ENCODE measurements around the gene BICRAL.
"Not testable (repeated sequence)": the region's sequence is repeated elsewhere in the genome, so short reads cannot be mapped to it uniquely, and the experiment has no call there.

BICRAL gene

GRCh38 chr6:42877695-42878094 lies 95.8 kb downstream of the BICRAL start:
- Histone ChIP-seq H3K4me3 (ENCODE audit: low read length) (no peak overlapping the region), H3K4me2 (ENCODE audit: low read length) (no peak overlapping the region), H3K9ac (ENCODE audit: low read length) (no peak overlapping the region), H3K4me1 (ENCODE audit: low read length) (peaks cover 9% of the 10 kb centered on the region), H3K27ac (ENCODE audit: low read length) (no peak overlapping the region), H3K36me3 (replicated peaks; ENCODE audit: low read depth, low read length) (peaks cover 6% of the 10 kb centered on the region), H3K79me2 (ENCODE audit: low read length) (peaks cover 31% of the 10 kb centered on the region), H2AFZ (ENCODE audit: low read depth, low read length) (peak overlapping the region; percentile 79), H3K27me3 (ENCODE audit: low read depth, low read length) (no peaks in the 10 kb centered on the region), H3K9me3 (ENCODE audit: insufficient read depth, low read length) (no peaks in the 10 kb centered on the region), H4K20me1 (ENCODE audit: insufficient read depth, low read length) (no peaks in the 10 kb centered on the region; the same call in 1 of the 2 replicates)
- TF ChIP-seq CTCF (IDR thresholded peaks at IDR 0.05; ENCODE audit: low read depth, low read length) (no peak), EZH2phosphoT487 (IDR thresholded peaks at IDR 0.05; ENCODE audit: low read depth) (no peak)

DNA sequence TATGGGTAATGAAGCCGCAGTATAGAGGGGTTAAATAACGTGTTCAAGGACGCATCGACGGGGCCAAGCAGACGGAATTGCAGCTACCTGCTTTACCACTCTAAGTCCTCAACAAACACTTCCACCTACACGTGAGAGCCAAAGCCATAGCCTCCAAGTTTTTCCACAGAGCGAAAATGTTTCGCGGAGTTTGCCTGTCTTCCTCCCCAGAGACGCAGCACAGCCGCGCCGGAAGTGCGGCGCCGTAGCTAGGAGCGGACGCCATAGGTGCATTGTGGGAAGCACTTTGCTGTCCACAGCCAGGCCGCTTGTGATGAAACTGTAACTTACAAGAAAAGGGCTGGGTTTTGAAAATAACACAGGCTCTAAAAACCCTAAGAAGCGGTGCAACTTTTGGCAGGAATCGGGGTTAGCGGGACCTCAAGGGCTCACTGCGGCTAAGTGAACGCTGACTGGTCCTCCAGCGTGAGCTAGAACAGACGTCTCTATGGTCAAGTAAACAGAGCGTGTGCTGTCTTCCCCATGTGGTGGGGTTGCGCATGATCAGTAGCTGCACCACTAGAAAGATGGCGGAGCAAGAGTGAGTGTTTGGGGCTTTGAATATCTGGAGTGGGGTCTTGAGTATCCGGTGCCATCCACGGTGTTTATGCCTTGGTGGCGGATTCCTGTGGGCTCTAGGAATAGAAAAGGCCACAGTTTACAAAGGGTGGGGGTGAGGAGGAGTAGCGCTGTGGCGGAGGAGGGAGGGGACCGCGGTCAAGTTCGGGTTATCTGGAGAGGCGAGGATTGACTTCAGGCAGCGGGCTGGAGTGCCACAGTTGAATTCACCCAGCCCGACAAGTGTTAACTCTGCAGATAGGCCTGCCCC lies 97.8 kb downstream of the BICRAL start, which contains the start of gene RPL7L1:
TSS of gene RPL7L1 (plus strand) at position 245 of the 868 bp plus-strand sequence. CDS start at position 540, 295 bp downstream.
- Histone ChIP-seq H3K9me3 (ENCODE audit: insufficient read depth, low read length) (no peaks in the 10 kb centered on the region), H3K79me2 (ENCODE audit: low read length) (peaks cover 50% of the 10 kb centered on the region), H2AFZ (ENCODE audit: low read depth, low read length) (peak within 1 kb of the TSS; percentile 85), H3K27ac (ENCODE audit: low read length) (peak within 1 kb of the TSS; percentile 82), H3K4me1 (ENCODE audit: low read length) (peaks cover 9% of the 10 kb centered on the region), H3K4me3 (ENCODE audit: low read length) (peak within 1 kb of the TSS; percentile 79), H3K36me3 (replicated peaks; ENCODE audit: low read depth, low read length) (peaks cover 25% of the 10 kb centered on the region), H3K9ac (ENCODE audit: low read length) (peak within 1 kb of the TSS; percentile 83), H4K20me1 (ENCODE audit: insufficient read depth, low read length) (peaks cover 6% of the 10 kb centered on the region; the same call in 1 of the 2 replicates), H3K27me3 (ENCODE audit: low read depth, low read length) (no peaks in the 10 kb centered on the region), H3K4me2 (ENCODE audit: low read length) (peak within 1 kb of the TSS; percentile 84)
- TF ChIP-seq CTCF (IDR thresholded peaks at IDR 0.05; ENCODE audit: low read depth, low read length) (no peak), EZH2phosphoT487 (IDR thresholded peaks at IDR 0.05; ENCODE audit: low read depth) (no peak)

DNA sequence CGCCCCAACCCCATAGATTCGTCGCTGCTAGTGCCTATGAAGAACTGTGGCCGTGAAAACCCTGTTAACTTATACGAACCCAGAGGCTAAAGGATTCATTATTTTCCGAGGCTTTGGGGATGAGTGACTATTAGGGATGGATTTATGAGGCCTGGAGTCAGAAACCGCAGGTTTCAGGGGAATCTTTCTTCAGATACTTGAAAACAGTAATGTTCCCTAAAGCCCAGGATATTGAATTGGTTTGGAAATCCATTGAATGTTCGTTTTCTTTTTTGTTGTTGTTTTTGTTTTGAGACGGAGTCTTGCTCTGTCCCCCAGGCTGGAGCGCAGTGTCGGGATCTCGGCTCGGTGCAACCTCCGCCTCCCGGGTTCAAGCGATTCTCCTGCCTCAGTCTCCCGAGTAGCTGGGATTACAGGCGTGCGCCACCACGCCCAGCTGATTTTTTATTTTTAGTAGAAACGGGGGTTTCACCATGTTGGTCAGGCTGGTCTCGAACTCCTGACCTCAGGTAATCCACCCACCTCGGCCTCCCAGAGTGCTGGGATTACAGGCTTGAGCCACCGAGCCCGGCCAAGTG lies 98.5 kb downstream of the BICRAL start:
- H3K79me2 ChIP-seq (ENCODE audit: low read length): peaks cover 54% of the 10 kb centered on the region
- not testable (repeated sequence) for H4K20me1 ChIP-seq (ENCODE audit: insufficient read depth, low read length); H3K9me3 ChIP-seq (ENCODE audit: insufficient read depth, low read length); H2AFZ ChIP-seq (ENCODE audit: low read depth, low read length); H3K4me1 ChIP-seq (ENCODE audit: low read length); H3K27me3 ChIP-seq (ENCODE audit: low read depth, low read length)
- peak overlapping the region; percentile 84 for H3K4me2 ChIP-seq (ENCODE audit: low read length)
- peak overlapping the region; percentile 79 for H3K4me3 ChIP-seq (ENCODE audit: low read length)
- peak overlapping the region; percentile 82 for H3K27ac ChIP-seq (ENCODE audit: low read length)
- peak overlapping the region; percentile 83 for H3K9ac ChIP-seq (ENCODE audit: low read length)
- H3K36me3 ChIP-seq (replicated peaks; ENCODE audit: low read depth, low read length): peaks cover 30% of the 10 kb centered on the region

GRCh38 chr6:42880871-42881270 lies 99.0 kb downstream of the BICRAL start:
- H3K4me2 ChIP-seq (ENCODE audit: low read length): peak overlapping the region; percentile 84
- peaks cover 60% of the 10 kb centered on the region for H3K79me2 ChIP-seq (ENCODE audit: low read length)
- not testable (repeated sequence) for H3K9me3 ChIP-seq (ENCODE audit: insufficient read depth, low read length); H2AFZ ChIP-seq (ENCODE audit: low read depth, low read length); H3K4me1 ChIP-seq (ENCODE audit: low read length); H4K20me1 ChIP-seq (ENCODE audit: insufficient read depth, low read length); H3K27me3 ChIP-seq (ENCODE audit: low read depth, low read length)
- peak overlapping the region; percentile 79 for H3K4me3 ChIP-seq (ENCODE audit: low read length)
- 0 out of 2 replicates have a peak overlapping the region, but pooled peaks have one; percentile 82 for H3K27ac ChIP-seq (ENCODE audit: low read length)
- H3K9ac ChIP-seq (ENCODE audit: low read length): peak overlapping the region; percentile 83
- H3K36me3 ChIP-seq (replicated peaks; ENCODE audit: low read depth, low read length): peaks cover 35% of the 10 kb centered on the region

DNA sequence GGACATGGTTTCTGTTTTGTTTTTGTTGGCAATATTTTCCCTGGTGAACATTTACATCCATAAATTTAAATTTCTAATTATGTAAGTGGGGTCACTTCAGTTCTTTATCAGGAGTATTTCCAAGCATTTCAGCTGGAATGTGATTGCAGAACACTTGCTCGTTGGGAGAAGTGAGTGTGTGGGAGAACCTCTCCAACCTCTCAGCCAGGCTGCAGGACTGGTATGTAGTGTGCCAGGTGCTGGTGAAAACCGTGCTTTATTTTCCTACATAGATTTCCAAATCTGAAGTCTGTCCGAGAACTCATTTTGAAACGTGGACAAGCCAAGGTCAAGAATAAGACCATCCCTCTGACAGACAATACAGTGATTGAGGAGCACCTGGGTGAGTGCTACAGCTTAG lies 103.8 kb downstream of the BICRAL start:
- peaks cover 6% of the 10 kb centered on the region; the same call in 1 of the 2 replicates for H4K20me1 ChIP-seq (ENCODE audit: insufficient read depth, low read length)

DNA sequence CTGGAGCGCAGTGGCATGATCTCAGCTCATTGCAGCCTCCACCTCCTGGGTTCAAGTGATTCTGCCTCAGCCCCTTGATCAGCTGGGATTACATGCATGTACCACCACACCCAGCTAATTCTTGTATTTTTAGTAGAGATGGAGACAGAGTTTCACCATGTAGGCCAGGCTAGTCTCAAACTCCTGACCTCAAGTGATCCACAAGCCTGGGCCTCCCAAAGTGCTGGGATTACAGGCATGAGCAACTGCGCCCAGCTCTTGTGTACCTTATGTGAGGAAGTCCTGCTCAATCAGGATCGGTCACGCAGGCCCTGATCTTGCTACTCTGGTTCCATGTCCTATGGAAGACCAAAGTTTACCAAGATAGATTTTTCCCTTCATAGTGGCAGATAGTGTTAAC lies 106.3 kb downstream of the BICRAL start:
- not testable (repeated sequence) for H2AFZ ChIP-seq (ENCODE audit: low read depth, low read length); H3K27me3 ChIP-seq (ENCODE audit: low read depth, low read length); H3K9ac ChIP-seq (ENCODE audit: low read length); H4K20me1 ChIP-seq (ENCODE audit: insufficient read depth, low read length); H3K4me2 ChIP-seq (ENCODE audit: low read length); H3K4me3 ChIP-seq (ENCODE audit: low read length); H3K27ac ChIP-seq (ENCODE audit: low read length); H3K9me3 ChIP-seq (ENCODE audit: insufficient read depth, low read length)
- Histone ChIP-seq H3K36me3 (replicated peaks; ENCODE audit: low read depth, low read length) (peaks cover 27% of the 10 kb centered on the region), H3K79me2 (ENCODE audit: low read length) (peaks cover 32% of the 10 kb centered on the region), H3K4me1 (ENCODE audit: low read length) (peaks cover 14% of the 10 kb centered on the region)

More for the DNA sequence above, 103.8 kb downstream of the BICRAL start:
- TF ChIP-seq CTCF (IDR thresholded peaks at IDR 0.05; ENCODE audit: low read depth, low read length) (no peak), EZH2phosphoT487 (IDR thresholded peaks at IDR 0.05; ENCODE audit: low read depth) (no peak)
- Histone ChIP-seq H3K4me2 (ENCODE audit: low read length) (no peak overlapping the region), H3K9me3 (ENCODE audit: insufficient read depth, low read length) (no peaks in the 10 kb centered on the region), H3K36me3 (replicated peaks; ENCODE audit: low read depth, low read length) (peaks cover 37% of the 10 kb centered on the region), H3K27ac (ENCODE audit: low read length) (no peak overlapping the region), H3K4me3 (ENCODE audit: low read length) (no peak overlapping the region), H3K27me3 (ENCODE audit: low read depth, low read length) (no peaks in the 10 kb centered on the region), H3K79me2 (ENCODE audit: low read length) (peaks cover 57% of the 10 kb centered on the region), H2AFZ (ENCODE audit: low read depth, low read length) (no peak overlapping the region), H3K4me1 (ENCODE audit: low read length) (peaks cover 8% of the 10 kb centered on the region), H3K9ac (ENCODE audit: low read length) (no peak overlapping the region)

All from OCI-LY3 (cell line).